Measurements from ENCODE around the gene DNAH10. TPM values are rescaled to one million over a fixed set of nuclear protein-coding genes. Genes with fewer than 3 reads are reported as not detected.

The DNAH10 gene
- total and polyA plus RNA-seq, 2 of the 4 experiments (the other 2 are of a cell fraction): 0.18 to 0.22 TPM

DNA sequence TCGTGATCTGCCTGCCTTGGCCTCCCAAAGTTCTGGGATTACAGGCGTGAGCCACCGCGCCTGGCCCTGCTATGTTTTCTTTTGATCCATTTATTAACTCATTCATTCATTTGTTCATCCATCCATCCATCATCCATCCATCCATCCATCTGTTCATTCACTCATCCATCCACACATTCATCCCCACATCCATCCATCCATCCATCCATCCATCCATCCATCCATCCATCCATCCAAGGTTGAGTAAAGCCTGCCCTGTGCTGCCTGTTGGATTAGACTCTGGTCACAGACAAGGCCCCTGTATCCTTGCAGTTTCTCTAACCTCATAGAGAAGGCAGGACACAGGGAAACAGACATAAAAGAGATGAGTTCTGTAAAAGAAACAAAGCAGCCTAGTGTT lies 44.9 kb downstream of the DNAH10 start:
- Histone ChIP-seq H4K8ac (ENCODE audit: low read depth in 2 of 2, low read length in 2 of 2) (no peak overlapping the region), H3K56ac (ENCODE audit: extremely low read depth, insufficient read depth, low read length) (no peak overlapping the region), H4K5ac (ENCODE audit: low read depth, low read length) (no peak overlapping the region), H2BK120ac (ENCODE audit: low read depth, low read length) (no peak overlapping the region), H3K4me3 (ENCODE audit: insufficient read depth, low read depth, low read length) (no peak overlapping the region), H3K9ac (ENCODE audit: low read depth, low read length) (no peak overlapping the region), H4K91ac (ENCODE audit: insufficient read depth, low read depth, low read length) (no peak overlapping the region), H3K4ac (ENCODE audit: low read depth, low read length) (no peak overlapping the region), H3K23ac (ENCODE audit: low read depth, low read length) (no peak overlapping the region), H3K27me3 (ENCODE audit: control insufficient read depth, insufficient read depth, low read length) (peaks cover 9% of the 10 kb centered on the region; the same call in 1 of the 2 replicates), H2AFZ (replicated peaks; ENCODE audit: low read length, poor library complexity) (no peak overlapping the region), H3K4me2 (ENCODE audit: low read depth, low read length) (no peak overlapping the region), H2BK5ac (ENCODE audit: low read depth, low read length, poor library complexity, severe bottlenecking) (no peak overlapping the region), H2AK9ac (replicated peaks; ENCODE audit: low read depth, low read length, poor library complexity) (no peak overlapping the region), H3K27ac (ENCODE audit: insufficient read depth, low read length) (no peak overlapping the region), H3K14ac (replicated peaks; ENCODE audit: low read depth, low read length) (no peak overlapping the region), H3K9me1 (ENCODE audit: insufficient read depth, low read length) (no peaks in the 10 kb centered on the region), H2BK20ac (ENCODE audit: low read depth, low read length) (no peak overlapping the region), H4K20me1 (ENCODE audit: insufficient read depth, low read length) (no peaks in the 10 kb centered on the region), H2AK5ac (ENCODE audit: low read depth, low read length) (no peak overlapping the region), H3K18ac (ENCODE audit: low read depth, low read length) (no peak overlapping the region), H3K36me3 (ENCODE audit: control insufficient read depth, insufficient read depth, low read length) (no peaks in the 10 kb centered on the region), H3K79me1 (ENCODE audit: low read depth in 1 of 2, low read length in 2 of 2) (no peaks in the 10 kb centered on the region), H2BK15ac (ENCODE audit: low read depth, low read length) (no peak overlapping the region), H3K4me1 (ENCODE audit: control insufficient read depth, insufficient read depth, low read length) (no peaks in the 10 kb centered on the region), H3K9me3 (ENCODE audit: control insufficient read depth, insufficient read depth, low read length) (no peaks in the 10 kb centered on the region)
- ATAC-seq (ENCODE audit: low read depth) (no peak), DNase-seq (no peak)
- ChIA-PET CTCF (no interaction called here), POLR2A (ENCODE audit: unreplicated experiment) (no interaction called here)
- 75% methylated on average over 4 of the region's 4 CpGs; no CpG with 5 or more reads in 1 of the 2 experiments for WGBS, 2 experiments (ENCODE audit: extremely low coverage in 2 of 2, insufficient read length in 1 of 2)
- intact Hi-C loops (cut with micrococcal nuclease) (no loop called here), dilution Hi-C loops (cut with HindIII; ENCODE audit: low sequenced_read_pairs, unreplicated experiment) (no loop called here), in situ Hi-C loops (cut with MboI; ENCODE audit: low sequenced_read_pairs) (loop anchor here (5.0 kb wide), 1 partner anchor 180 kb away; no protein-coding TSS in a partner anchor)
- TF ChIP-seq BHLHE40 (IDR thresholded peaks at IDR 0.05; ENCODE audit: low read depth, low read length) (no peak), FOS (IDR thresholded peaks at IDR 0.05; ENCODE audit: low read depth, low read length) (no peak), CEBPB (IDR thresholded peaks at IDR 0.05; ENCODE audit: low read depth, low read length) (no peak), RCOR1 (IDR thresholded peaks at IDR 0.05; ENCODE audit: insufficient replicate concordance, low read length) (no peak), NFE2L2 (IDR thresholded peaks at IDR 0.05; ENCODE audit: low read depth, low read length) (no peak), POLR2A (IDR thresholded peaks at IDR 0.05; ENCODE audit: low read depth, low read length) (no peak), MAFK (IDR thresholded peaks at IDR 0.05; ENCODE audit: low read depth, low read length) (no peak), RFX5 (IDR thresholded peaks at IDR 0.05; ENCODE audit: low read depth, low read length) (no peak), CHD1 (IDR thresholded peaks at IDR 0.05; ENCODE audit: low read depth, low read length) (no peak), MAZ (IDR thresholded peaks at IDR 0.05; ENCODE audit: borderline replicate concordance, low read depth, low read length) (no peak), RAD21 (IDR thresholded peaks at IDR 0.05; ENCODE audit: low read length) (no peak), SMC3 (IDR thresholded peaks at IDR 0.05; ENCODE audit: low read depth, low read length) (no peak)
- TF ChIP-seq, protein P1, sequence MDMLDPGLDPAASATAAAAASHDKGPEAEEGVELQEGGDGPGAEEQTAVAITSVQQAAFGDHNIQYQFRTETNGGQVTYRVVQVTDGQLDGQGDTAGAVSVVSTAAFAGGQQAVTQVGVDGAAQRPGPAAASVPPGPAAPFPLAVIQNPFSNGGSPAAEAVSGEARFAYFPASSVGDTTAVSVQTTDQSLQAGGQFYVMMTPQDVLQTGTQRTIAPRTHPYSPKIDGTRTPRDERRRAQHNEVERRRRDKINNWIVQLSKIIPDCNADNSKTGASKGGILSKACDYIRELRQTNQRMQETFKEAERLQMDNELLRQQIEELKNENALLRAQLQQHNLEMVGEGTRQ (IDR thresholded peaks at IDR 0.05; ENCODE audit: low read depth, low read length): no peak
- TF ChIP-seq, protein P2, sequence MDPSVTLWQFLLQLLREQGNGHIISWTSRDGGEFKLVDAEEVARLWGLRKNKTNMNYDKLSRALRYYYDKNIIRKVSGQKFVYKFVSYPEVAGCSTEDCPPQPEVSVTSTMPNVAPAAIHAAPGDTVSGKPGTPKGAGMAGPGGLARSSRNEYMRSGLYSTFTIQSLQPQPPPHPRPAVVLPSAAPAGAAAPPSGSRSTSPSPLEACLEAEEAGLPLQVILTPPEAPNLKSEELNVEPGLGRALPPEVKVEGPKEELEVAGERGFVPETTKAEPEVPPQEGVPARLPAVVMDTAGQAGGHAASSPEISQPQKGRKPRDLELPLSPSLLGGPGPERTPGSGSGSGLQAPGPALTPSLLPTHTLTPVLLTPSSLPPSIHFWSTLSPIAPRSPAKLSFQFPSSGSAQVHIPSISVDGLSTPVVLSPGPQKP (IDR thresholded peaks at IDR 0.05; ENCODE audit: borderline replicate concordance, low read depth, low read length): no peak
- TF ChIP-seq, protein P3, sequence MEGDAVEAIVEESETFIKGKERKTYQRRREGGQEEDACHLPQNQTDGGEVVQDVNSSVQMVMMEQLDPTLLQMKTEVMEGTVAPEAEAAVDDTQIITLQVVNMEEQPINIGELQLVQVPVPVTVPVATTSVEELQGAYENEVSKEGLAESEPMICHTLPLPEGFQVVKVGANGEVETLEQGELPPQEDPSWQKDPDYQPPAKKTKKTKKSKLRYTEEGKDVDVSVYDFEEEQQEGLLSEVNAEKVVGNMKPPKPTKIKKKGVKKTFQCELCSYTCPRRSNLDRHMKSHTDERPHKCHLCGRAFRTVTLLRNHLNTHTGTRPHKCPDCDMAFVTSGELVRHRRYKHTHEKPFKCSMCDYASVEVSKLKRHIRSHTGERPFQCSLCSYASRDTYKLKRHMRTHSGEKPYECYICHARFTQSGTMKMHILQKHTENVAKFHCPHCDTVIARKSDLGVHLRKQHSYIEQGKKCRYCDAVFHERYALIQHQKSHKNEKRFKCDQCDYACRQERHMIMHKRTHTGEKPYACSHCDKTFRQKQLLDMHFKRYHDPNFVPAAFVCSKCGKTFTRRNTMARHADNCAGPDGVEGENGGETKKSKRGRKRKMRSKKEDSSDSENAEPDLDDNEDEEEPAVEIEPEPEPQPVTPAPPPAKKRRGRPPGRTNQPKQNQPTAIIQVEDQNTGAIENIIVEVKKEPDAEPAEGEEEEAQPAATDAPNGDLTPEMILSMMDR (conservative IDR thresholded peaks at IDR 0.05; ENCODE audit: low read depth, low read length): no peak
- no TSS peak for BruUV-seq (replicated peaks)
